ENCODE data around the gene RPS6KA3. TPM values are rescaled to one million over a fixed set of nuclear protein-coding genes. Genes with fewer than 3 reads are reported as not detected.

Gene RPS6KA3
- total RNA-seq, 1 donor from 2014 or later: 64.5 TPM

DNA sequence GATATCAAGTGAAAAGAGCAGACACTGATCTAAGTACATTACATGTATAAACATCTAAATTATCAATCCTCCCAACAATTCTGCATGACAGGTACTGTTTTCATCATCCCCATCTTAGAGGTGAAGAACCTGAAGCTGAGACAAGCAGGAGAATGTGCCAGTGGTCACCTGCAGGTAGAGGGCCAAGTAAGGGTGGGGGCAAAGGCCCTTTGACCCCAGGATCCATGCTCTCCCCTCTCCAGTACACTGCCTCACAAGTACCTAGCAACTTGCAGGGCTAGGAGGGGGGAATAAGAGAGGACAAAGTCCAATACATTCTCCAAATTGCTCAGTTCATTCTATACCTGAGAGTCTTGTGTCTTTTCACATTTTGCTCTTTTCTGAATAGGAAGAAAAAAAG is 141.7 kb downstream of the RPS6KA3 start:
- intact Hi-C loops (cut with DNase I): no loop called here
- Histone ChIP-seq H3K36me3 (peaks cover 24% of the 10 kb centered on the region), H3K27me3 (ENCODE audit: low read depth) (no peaks in the 10 kb centered on the region), H3K27ac (no peak overlapping the region), H3K4me3 (no peak overlapping the region), H3K4me1 (no peaks in the 10 kb centered on the region), H3K9me3 (no peaks in the 10 kb centered on the region)
- TF ChIP-seq, protein P1, sequence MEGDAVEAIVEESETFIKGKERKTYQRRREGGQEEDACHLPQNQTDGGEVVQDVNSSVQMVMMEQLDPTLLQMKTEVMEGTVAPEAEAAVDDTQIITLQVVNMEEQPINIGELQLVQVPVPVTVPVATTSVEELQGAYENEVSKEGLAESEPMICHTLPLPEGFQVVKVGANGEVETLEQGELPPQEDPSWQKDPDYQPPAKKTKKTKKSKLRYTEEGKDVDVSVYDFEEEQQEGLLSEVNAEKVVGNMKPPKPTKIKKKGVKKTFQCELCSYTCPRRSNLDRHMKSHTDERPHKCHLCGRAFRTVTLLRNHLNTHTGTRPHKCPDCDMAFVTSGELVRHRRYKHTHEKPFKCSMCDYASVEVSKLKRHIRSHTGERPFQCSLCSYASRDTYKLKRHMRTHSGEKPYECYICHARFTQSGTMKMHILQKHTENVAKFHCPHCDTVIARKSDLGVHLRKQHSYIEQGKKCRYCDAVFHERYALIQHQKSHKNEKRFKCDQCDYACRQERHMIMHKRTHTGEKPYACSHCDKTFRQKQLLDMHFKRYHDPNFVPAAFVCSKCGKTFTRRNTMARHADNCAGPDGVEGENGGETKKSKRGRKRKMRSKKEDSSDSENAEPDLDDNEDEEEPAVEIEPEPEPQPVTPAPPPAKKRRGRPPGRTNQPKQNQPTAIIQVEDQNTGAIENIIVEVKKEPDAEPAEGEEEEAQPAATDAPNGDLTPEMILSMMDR (IDR thresholded peaks at IDR 0.05): no peak
- DNase-seq: no peak
- no peak for ATAC-seq

DNA sequence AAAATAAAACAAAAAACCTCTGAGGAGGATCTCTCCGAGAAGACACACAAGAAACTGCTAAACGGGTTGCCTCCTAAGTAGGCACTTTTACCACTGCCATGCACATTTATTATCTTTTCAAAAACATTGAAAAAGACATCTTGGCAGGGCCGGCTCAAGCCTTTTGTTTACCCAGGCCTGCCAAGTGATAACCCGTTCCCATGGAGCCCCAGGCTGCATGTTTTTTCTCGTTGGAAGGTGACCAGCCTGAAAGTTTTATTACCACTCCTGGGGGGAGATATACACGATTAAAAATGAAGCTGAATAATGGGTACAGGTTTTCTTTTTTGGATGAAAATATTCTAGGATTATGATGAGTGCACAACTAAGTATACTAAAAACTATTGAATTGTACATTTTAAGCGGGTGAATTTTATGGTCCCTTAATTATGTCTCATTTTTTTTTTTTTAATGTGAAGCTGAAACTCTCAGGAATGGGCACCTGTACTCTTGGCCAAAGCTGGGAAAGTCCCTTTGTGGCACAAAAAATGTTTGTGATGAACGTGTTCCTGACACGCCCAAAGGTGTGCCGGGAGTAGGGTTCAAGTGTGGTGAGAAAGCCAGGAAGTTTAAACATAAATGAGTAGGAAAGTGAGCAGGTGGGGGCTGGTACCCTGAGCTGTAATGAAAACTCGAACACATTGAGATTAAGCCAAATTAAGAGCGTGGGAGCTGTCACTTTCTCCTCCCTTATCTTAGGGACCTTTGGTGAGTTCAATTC is 148.5 kb downstream of the RPS6KA3 start:
- peaks cover 10% of the 10 kb centered on the region for H3K27me3 ChIP-seq (ENCODE audit: low read depth)
- no peaks in the 10 kb centered on the region for H3K9me3 ChIP-seq
- no peaks in the 10 kb centered on the region for H3K4me1 ChIP-seq
- no peak overlapping the region for H3K27ac ChIP-seq
- no peaks in the 10 kb centered on the region for H3K36me3 ChIP-seq
- no peak for DNase-seq
- H3K4me3 ChIP-seq: no peak overlapping the region
- TF ChIP-seq, protein P1 (IDR thresholded peaks at IDR 0.05): no peak
- intact Hi-C loops (cut with DNase I): no loop called here
- ATAC-seq: peak in 1 of 2 donors; percentile 58

DNA sequence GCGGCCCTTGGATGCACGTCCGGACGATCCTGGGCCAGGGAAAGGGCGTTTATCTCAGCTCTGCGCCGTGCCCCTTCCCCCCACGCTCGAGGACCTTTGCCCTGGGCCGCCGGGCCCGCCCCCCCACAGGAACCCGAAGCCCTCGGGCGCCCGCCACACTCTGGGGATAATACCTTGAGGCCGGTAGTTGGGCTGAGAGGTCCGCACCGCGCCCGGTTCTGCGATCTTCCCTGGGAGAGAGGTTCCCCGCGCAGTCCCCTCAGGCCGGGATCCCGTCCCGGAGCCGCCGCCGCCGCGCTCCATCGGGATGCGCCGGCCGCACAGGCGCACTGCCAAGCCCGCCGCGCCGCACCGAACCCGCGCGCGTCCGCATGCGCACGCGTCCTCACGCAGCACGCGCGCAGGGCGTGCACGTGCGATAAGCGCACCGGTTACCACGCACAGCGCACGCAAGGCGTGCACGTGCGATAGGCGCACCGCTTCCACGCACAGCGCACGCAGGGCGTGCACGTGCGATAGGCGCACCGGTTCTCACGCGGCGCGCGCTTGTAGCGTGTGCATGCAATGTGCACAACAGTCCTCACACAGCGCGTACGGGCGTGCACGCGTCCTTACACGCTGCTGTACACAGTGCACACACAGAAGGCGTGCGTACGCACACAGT is 150.0 kb downstream of the RPS6KA3 start, which contains the start of gene MAP7D2:
Gene MAP7D2, minus strand, starts transcription at position 331 of the 664 bp plus-strand sequence. Its CDS starts 28 bp downstream, at position 303.
- Histone ChIP-seq H3K9me3 (no peaks in the 10 kb centered on the region), H3K4me3 (peak within 1 kb of the TSS; percentile 37), H3K27me3 (ENCODE audit: low read depth) (peaks cover 10% of the 10 kb centered on the region), H3K4me1 (no peaks in the 10 kb centered on the region), H3K27ac (no peak within 1 kb of the TSS), H3K36me3 (no peaks in the 10 kb centered on the region)
- DNase-seq: no peak
- intact Hi-C loops (cut with DNase I): no loop called here
- peak in 1 of 2 donors; percentile 21 for ATAC-seq
- TF ChIP-seq, protein P1 (IDR thresholded peaks at IDR 0.05): no peak

DNA sequence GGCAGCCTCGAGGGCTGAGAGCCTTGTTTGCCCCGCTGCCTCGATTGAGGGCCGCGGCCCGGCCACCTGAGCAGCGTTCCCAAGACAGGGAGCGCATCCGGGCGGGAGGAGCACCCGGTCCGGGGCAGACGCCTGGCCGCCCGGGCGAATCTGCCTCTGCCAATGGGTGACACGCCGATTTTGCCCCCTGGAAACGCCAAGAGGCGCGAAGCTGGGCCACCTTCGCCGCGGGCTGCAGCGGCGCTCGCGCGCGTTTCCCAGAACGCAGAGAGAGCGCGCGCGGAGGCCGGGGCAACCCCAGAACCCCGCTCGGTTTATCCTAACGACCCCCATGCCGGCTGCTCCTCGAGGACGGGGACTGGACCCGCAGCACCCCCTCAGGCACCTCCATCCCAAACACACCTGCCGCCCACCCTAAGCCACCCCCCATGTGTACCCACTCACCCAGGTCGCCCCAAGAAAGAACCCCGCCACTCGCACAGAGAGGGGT is 150.6 kb downstream of the RPS6KA3 start:
- Histone ChIP-seq H3K27ac (no peak overlapping the region), H3K9me3 (no peaks in the 10 kb centered on the region), H3K4me1 (no peaks in the 10 kb centered on the region), H3K4me3 (peak overlapping the region; percentile 37), H3K27me3 (ENCODE audit: low read depth) (peaks cover 10% of the 10 kb centered on the region), H3K36me3 (no peaks in the 10 kb centered on the region)
- TF ChIP-seq, protein P1 (IDR thresholded peaks at IDR 0.05): no peak
- DNase-seq (no peak), ATAC-seq (no peak)
- intact Hi-C loops (cut with DNase I): no loop called here

DNA sequence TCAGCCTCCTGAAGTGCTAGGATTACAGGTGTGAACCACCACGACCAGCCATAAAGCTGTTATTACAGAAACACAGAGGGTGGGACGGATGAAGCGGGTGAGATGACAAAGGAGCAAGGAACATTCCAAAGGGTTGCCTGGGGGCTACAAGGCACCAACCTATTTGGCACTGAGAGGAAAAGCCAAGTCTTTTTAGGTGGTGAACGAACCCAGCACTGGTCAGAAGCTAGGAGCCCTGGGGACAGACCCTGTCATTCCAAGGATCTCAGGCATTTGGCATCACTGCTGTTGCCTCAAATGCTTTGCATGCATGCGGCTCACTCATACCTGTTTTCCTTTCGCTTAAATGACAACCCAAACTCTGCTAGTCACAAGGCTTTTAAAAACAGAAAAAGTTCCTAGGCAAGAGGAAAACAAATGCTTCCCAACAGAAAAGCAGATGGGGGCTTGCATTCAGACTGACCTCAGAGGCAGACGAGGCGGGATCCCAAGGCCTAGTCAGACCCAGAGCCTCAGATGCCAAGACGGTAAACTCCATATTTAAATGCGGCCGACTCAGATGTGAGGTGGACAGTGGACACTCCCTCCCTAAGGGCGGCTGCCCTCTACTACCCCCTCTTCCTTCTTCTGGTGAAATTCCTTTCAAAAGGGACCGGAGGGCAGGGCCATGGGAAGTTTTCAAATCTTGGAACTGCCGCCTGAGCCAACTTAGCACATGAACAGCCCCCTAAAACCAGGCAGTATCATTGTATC is 154.5 kb downstream of the RPS6KA3 start:
- DNase-seq (no peak), ATAC-seq (no peak)
- Histone ChIP-seq H3K27me3 (ENCODE audit: low read depth) (peaks cover 10% of the 10 kb centered on the region), H3K4me1 (no peaks in the 10 kb centered on the region), H3K36me3 (no peaks in the 10 kb centered on the region), H3K4me3 (no peak overlapping the region), H3K9me3 (no peaks in the 10 kb centered on the region), H3K27ac (no peak overlapping the region)
- intact Hi-C loops (cut with DNase I): no loop called here
- TF ChIP-seq, protein P1 (IDR thresholded peaks at IDR 0.05): no peak

Data from lower lobe of right lung (tissue), 2 donors.